ENCODE measurements around the gene CLCN1.

CLCN1 gene

DNA sequence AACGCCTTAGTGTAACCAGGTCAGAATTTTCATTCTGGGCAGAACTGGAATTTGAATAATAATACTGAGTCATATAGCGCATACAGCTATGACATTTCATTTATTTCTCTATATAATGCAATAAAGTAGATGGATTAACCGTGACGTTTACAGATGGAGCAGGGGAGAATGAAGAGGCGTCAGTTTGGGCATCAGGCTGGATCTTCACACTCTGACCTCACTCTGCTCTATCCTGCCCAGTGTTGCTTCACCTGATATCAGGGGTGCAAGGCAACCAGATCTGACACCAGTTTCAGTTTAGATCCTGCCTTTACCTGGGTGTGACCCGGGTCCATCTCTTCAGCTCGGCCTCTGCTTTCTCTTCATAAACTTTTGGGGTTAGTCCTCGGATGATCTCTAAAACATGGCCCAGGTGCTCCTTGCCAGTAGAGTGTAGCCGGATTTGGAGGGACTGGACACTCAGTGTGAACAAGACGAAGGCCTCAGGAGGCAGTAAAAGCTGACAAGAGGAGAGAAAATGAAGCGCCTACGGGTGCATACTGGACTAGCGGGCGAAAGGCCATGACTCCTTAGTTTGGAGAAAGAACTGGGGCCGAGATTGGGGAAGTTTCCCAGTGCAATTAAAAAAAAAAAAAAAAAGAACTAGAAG lies 63.8 kb downstream of the CLCN1 start:
- TF ChIP-seq, protein P1, sequence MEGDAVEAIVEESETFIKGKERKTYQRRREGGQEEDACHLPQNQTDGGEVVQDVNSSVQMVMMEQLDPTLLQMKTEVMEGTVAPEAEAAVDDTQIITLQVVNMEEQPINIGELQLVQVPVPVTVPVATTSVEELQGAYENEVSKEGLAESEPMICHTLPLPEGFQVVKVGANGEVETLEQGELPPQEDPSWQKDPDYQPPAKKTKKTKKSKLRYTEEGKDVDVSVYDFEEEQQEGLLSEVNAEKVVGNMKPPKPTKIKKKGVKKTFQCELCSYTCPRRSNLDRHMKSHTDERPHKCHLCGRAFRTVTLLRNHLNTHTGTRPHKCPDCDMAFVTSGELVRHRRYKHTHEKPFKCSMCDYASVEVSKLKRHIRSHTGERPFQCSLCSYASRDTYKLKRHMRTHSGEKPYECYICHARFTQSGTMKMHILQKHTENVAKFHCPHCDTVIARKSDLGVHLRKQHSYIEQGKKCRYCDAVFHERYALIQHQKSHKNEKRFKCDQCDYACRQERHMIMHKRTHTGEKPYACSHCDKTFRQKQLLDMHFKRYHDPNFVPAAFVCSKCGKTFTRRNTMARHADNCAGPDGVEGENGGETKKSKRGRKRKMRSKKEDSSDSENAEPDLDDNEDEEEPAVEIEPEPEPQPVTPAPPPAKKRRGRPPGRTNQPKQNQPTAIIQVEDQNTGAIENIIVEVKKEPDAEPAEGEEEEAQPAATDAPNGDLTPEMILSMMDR (IDR thresholded peaks at IDR 0.05; ENCODE audit: low read depth, low read length) = no peak
- Histone ChIP-seq H3K27ac (no peak overlapping the region; the same call in 1 of the 2 replicates), H3K27me3 (ENCODE audit: insufficient read depth, low read depth, severe bottlenecking) (no peaks in the 10 kb centered on the region), H3K36me3 (no peaks in the 10 kb centered on the region), H3K9me3 (ENCODE audit: severe bottlenecking) (no peaks in the 10 kb centered on the region), H3K4me3 (ENCODE audit: low read depth, low read length) (peak overlapping the region; percentile 88)
- DNase-seq = no peak

- H3K27ac ChIP-seq = peak overlapping the region; percentile 64
- TF ChIP-seq, protein P1 (IDR thresholded peaks at IDR 0.05; ENCODE audit: low read depth, low read length) = peak; percentile 79
- peak overlapping the region; percentile 88 for H3K4me3 ChIP-seq (ENCODE audit: low read depth, low read length)
- H3K36me3 ChIP-seq = no peaks in the 10 kb centered on the region
- DNase-seq = peak; percentile 83
- H3K27me3 ChIP-seq (ENCODE audit: insufficient read depth, low read depth, severe bottlenecking) = no peaks in the 10 kb centered on the region
- no peaks in the 10 kb centered on the region for H3K9me3 ChIP-seq (ENCODE audit: severe bottlenecking)
These were observed 64.3 kb downstream of the CLCN1 start for GRCh38 chr7:143380260-143380645.

GRCh38 chr7:143380646-143381426 lies 64.9 kb downstream of the CLCN1 start, which contains the start of gene ZYX:
Gene ZYX (plus strand): TSS chr7:143381345. CDS start chr7:143381572, 227 bp downstream.
- no peaks in the 10 kb centered on the region for H3K36me3 ChIP-seq
- H3K27ac ChIP-seq = peak within 1 kb of the TSS; percentile 64
- TF ChIP-seq, protein P1 (IDR thresholded peaks at IDR 0.05; ENCODE audit: low read depth, low read length) = no peak
- no peaks in the 10 kb centered on the region for H3K9me3 ChIP-seq (ENCODE audit: severe bottlenecking)
- H3K4me3 ChIP-seq (ENCODE audit: low read depth, low read length) = peak within 1 kb of the TSS; percentile 88
- DNase-seq = peak; percentile 93
- H3K27me3 ChIP-seq (ENCODE audit: insufficient read depth, low read depth, severe bottlenecking) = no peaks in the 10 kb centered on the region

DNA sequence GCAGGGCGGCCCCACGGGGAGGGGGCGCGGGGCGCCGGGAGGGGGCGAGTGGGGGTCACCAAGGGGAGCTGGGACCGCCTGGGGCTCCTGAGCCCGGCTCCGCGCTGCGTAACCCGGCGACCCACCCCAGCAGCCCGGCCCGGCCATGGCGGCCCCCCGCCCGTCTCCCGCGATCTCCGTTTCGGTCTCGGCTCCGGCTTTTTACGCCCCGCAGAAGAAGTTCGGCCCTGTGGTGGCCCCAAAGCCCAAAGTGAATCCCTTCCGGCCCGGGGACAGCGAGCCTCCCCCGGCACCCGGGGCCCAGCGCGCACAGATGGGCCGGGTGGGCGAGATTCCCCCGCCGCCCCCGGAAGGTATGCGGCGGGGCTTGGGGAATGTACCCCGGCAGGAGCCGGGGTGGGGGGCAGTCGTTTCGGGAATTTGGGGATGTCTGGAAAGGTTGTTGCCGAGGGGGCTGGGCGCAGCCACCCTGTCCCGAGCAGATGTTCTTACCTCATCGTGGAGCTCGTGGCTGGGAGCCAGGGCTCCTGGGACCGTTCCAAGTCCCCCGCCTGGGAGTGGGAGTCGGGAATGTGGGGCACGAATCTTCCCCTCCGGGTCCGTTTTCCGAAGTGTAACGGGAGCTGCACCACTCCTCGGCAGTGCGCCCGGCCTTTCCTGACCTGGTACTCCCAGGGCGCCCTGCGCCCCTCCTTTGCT lies 65.7 kb downstream of the CLCN1 start:
- TF ChIP-seq, protein P1 (IDR thresholded peaks at IDR 0.05; ENCODE audit: low read depth, low read length) = no peak

GRCh38 chr7:143382126-143382790 lies 66.3 kb downstream of the CLCN1 start:
- Histone ChIP-seq H3K4me3 (ENCODE audit: low read depth, low read length) (peak overlapping the region; percentile 88), H3K27me3 (ENCODE audit: insufficient read depth, low read depth, severe bottlenecking) (no peaks in the 10 kb centered on the region), H3K36me3 (no peaks in the 10 kb centered on the region), H3K9me3 (ENCODE audit: severe bottlenecking) (no peaks in the 10 kb centered on the region), H3K27ac (no peak overlapping the region)
- TF ChIP-seq, protein P1 (IDR thresholded peaks at IDR 0.05; ENCODE audit: low read depth, low read length) = no peak
- no peak for DNase-seq

More for the DNA sequence above, 65.7 kb downstream of the CLCN1 start:
- Histone ChIP-seq H3K27me3 (ENCODE audit: insufficient read depth, low read depth, severe bottlenecking) (no peaks in the 10 kb centered on the region), H3K4me3 (ENCODE audit: low read depth, low read length) (peak overlapping the region; percentile 88), H3K9me3 (ENCODE audit: severe bottlenecking) (no peaks in the 10 kb centered on the region), H3K27ac (peak overlapping the region; percentile 64; the same call in 1 of the 2 replicates), H3K36me3 (no peaks in the 10 kb centered on the region)
- DNase-seq = no peak
